ENCODE measurements around the gene SREK1. TPM values are rescaled to one million over a fixed set of nuclear protein-coding genes. Genes with fewer than 3 reads are reported as not detected.
A peak's percentile ranks its signal among the peaks of the same experiment; 100 is the strongest.
"Not testable (repeated sequence)": the region's sequence is repeated elsewhere in the genome, so short reads cannot be mapped to it uniquely, and the experiment has no call there.

The SREK1 gene
- total RNA-seq, 4 donors from 2014 or later = 18.7 to 95.0 (median 54.4) TPM

GRCh38 chr5:66213533-66213932 lies 69.4 kb downstream of the SREK1 start:
- intact Hi-C loops (cut with DNase I) = no loop called here
- no peak overlapping the region for H3K4me3 ChIP-seq
- no peak for DNase-seq
- H3K27ac ChIP-seq = no peak overlapping the region
- no peaks in the 10 kb centered on the region for H3K27me3 ChIP-seq
- H3K36me3 ChIP-seq = no peaks in the 10 kb centered on the region
- H3K4me1 ChIP-seq = peaks cover 0 to 12% (median 2%) of the 10 kb centered on the region in 3 donors
- TF ChIP-seq CTCF (IDR thresholded peaks at IDR 0.05) (no peak), POLR2A (IDR thresholded peaks at IDR 0.05) (no peak)
- 78 to 81% methylated on average over 2 of the region's 2 CpGs for WGBS, 2 donors
- H3K9me3 ChIP-seq = no peaks in the 10 kb centered on the region

GRCh38 chr5:66222455-66222854 lies 78.4 kb downstream of the SREK1 start:
- Histone ChIP-seq H3K4me1 (peaks cover 0 to 25% (median 0%) of the 10 kb centered on the region in 3 donors), H3K27me3 (no peaks in the 10 kb centered on the region), H3K4me3 (no peak overlapping the region), H3K36me3 (no peaks in the 10 kb centered on the region), H3K9me3 (no peaks in the 10 kb centered on the region), H3K27ac (peak overlapping the region in 1 of 4 donors; percentile 63)
- no peak for TF ChIP-seq CTCF (IDR thresholded peaks at IDR 0.05)
- no peak for TF ChIP-seq POLR2A (IDR thresholded peaks at IDR 0.05)
- no peak for DNase-seq
- intact Hi-C loops (cut with DNase I) = no loop called here
- WGBS, 2 donors = 100% methylated on average over 1 of the region's 5 CpGs; no CpG with 5 or more reads in 1 of the 2 donors

- WGBS, 2 donors = 63 to 81% methylated on average over 2 to 4 of the region's 4 CpGs
- H3K36me3 ChIP-seq; DNase-seq; intact Hi-C loops (cut with DNase I); H3K27me3 ChIP-seq; H3K9me3 ChIP-seq; H3K4me3 ChIP-seq: not testable (repeated sequence)
- peaks cover 0 to 25% (median 0%) of the 10 kb centered on the region in 3 donors for H3K4me1 ChIP-seq
- H3K27ac ChIP-seq = peak overlapping the region in 1 of 4 donors; percentile 63
Measured at GRCh38 chr5:66222896-66223295, 78.8 kb downstream of the SREK1 start.

GRCh38 chr5:66223637-66224036 lies 79.5 kb downstream of the SREK1 start:
- intact Hi-C loops (cut with DNase I) = no loop called here

GRCh38 chr5:66224274-66224673 lies 80.2 kb downstream of the SREK1 start:
- TF ChIP-seq POLR2A (IDR thresholded peaks at IDR 0.05) (no peak), CTCF (IDR thresholded peaks at IDR 0.05) (no peak)
- no peaks in the 10 kb centered on the region for H3K27me3 ChIP-seq
- intact Hi-C loops (cut with DNase I) = no loop called here
- H3K4me3 ChIP-seq = no peak overlapping the region
- no peaks in the 10 kb centered on the region for H3K9me3 ChIP-seq
- H3K27ac ChIP-seq = peak overlapping the region in 2 of 4 donors; percentile 62 to 68
- H3K36me3 ChIP-seq = no peaks in the 10 kb centered on the region
- H3K4me1 ChIP-seq = peaks cover 0 to 25% (median 0%) of the 10 kb centered on the region in 3 donors
- WGBS, 2 donors = 81% methylated on average over 3 of the region's 3 CpGs
- DNase-seq = no peak

More at GRCh38 chr5:66223637-66224036, 79.5 kb downstream of the SREK1 start:
- Histone ChIP-seq H3K27ac (peak overlapping the region in 1 of 4 donors; percentile 36), H3K4me1 (peaks cover 0 to 25% (median 0%) of the 10 kb centered on the region in 3 donors), H3K9me3 (no peaks in the 10 kb centered on the region), H3K27me3 (no peaks in the 10 kb centered on the region), H3K36me3 (no peaks in the 10 kb centered on the region), H3K4me3 (no peak overlapping the region)
- TF ChIP-seq CTCF (IDR thresholded peaks at IDR 0.05) (no peak), POLR2A (IDR thresholded peaks at IDR 0.05) (no peak)
- no peak for DNase-seq
- WGBS, 2 donors = 59 to 67% methylated on average over 4 of the region's 4 CpGs
